ENCODE data around the gene ITGB1. TPM values are rescaled to one million over a fixed set of nuclear protein-coding genes. Genes with fewer than 3 reads are reported as not detected.

ITGB1 gene
- total RNA-seq, 1 experiment from 2014 or later = 223 TPM

GRCh38 chr10:32877915-32878314, 80.1 kb downstream of the ITGB1 start:
- Histone ChIP-seq H3K79me1 (ENCODE audit: insufficient read depth, low read depth, low read length, poor library complexity, severe bottlenecking) (no peaks in the 10 kb centered on the region), H2BK15ac (ENCODE audit: low read depth, low read length) (no peak overlapping the region), H4K91ac (ENCODE audit: insufficient read length, low read depth, low read length) (no peak overlapping the region), H4K20me1 (ENCODE audit: control insufficient read depth, insufficient read depth, insufficient read length) (no peaks in the 10 kb centered on the region), H3K23ac (ENCODE audit: insufficient read length, low read depth, low read length) (no peak overlapping the region), H4K8ac (replicated peaks; ENCODE audit: insufficient read length, low read depth, low read length) (no peak overlapping the region), H2BK20ac (ENCODE audit: low read depth, low read length, poor library complexity, severe bottlenecking) (no peak overlapping the region), H3K27me3 (ENCODE audit: insufficient read depth, low read length) (no peaks in the 10 kb centered on the region), H3K4me1 (ENCODE audit: insufficient read depth, low read length) (0 out of 2 replicates have a peak, but pooled peaks cover 2% of the 10 kb centered on the region), H3K23me2 (ENCODE audit: insufficient read length, low read depth, low read length, poor library complexity, severe bottlenecking) (no peaks in the 10 kb centered on the region), H4K5ac (ENCODE audit: insufficient read length, low read depth, low read length) (no peak overlapping the region), H3K14ac (ENCODE audit: insufficient read depth, low read length) (no peak overlapping the region), H2AFZ (ENCODE audit: low read length) (no peak overlapping the region), H3K79me2 (ENCODE audit: insufficient read depth, low read length) (no peaks in the 10 kb centered on the region), H3K27ac (ENCODE audit: insufficient read length, low read depth, low read length) (no peak overlapping the region), H3K18ac (ENCODE audit: insufficient read length, low read depth, low read length) (no peak overlapping the region), H3T11ph (ENCODE audit: low read length) (no peak overlapping the region), H2AK5ac (ENCODE audit: insufficient read length, low read length) (no peak overlapping the region), H3K9me3 (ENCODE audit: control insufficient read depth, low read depth, low read length) (no peaks in the 10 kb centered on the region), H3K9ac (ENCODE audit: extremely low read depth, insufficient read length, low read length) (no peak overlapping the region), H3K4me2 (ENCODE audit: insufficient read depth, insufficient read length, low read length) (no peak overlapping the region), H3K56ac (ENCODE audit: insufficient read length, low read depth, low read length) (no peak overlapping the region), H3K4ac (ENCODE audit: low read depth, low read length) (no peak overlapping the region), H2BK120ac (ENCODE audit: low read depth, low read length, poor library complexity, severe bottlenecking) (no peak overlapping the region), H2BK5ac (ENCODE audit: insufficient read length, low read length) (no peak overlapping the region), H2BK12ac (ENCODE audit: insufficient read length, low read depth, low read length) (no peak overlapping the region)
- DNase-seq = no peak
- H3K27me3 Mint-ChIP-seq (ENCODE audit: low read depth) = peaks cover 26% of the 10 kb centered on the region
- H3K4me1 Mint-ChIP-seq = peaks cover 7 to 9% of the 10 kb centered on the region in 2 experiments
- H3K27ac Mint-ChIP-seq = peak overlapping the region in 1 of 3 experiments; percentile 33; a peak in 1 of 7 replicates
- no peaks in the 10 kb centered on the region; a peak in 1 of 7 replicates for H3K36me3 Mint-ChIP-seq (ENCODE audit: insufficient read depth in 1 of 3, low read depth in 3 of 3)
- no peak for TF ChIP-seq CTCF (conservative IDR thresholded peaks at IDR 0.05)
- no peak overlapping the region for H3K4me3 Mint-ChIP-seq
- H3K9me3 Mint-ChIP-seq = peaks cover 0 to under 1% of the 10 kb centered on the region in 2 experiments; a peak in 1 of 5 replicates

Measured in H9 (cell line).